Mesenchymal stem cell (in vitro differentiated cells and primary cell): ENCODE data around the gene H2BK1.

Experiments used
- DNase-seq: peaks from one replicate; pipeline ENCODE4 v3.0.0-alpha.2; 2013
- H2AFZ ChIP-seq: one replicate; pipeline ENCODE4 v1.6.1; 2013; ENCODE audit warnings: low read depth, mild to moderate bottlenecking, control low read depth, inconsistent platforms, low read length, moderate library complexity
- H2AK5ac ChIP-seq: 2 replicates; pipeline ENCODE4 v1.6.1; 2013; ENCODE audit warnings: low read length, moderate library complexity, mild to moderate bottlenecking, inconsistent platforms; ENCODE audit not compliant: severe bottlenecking
- H2BK120ac ChIP-seq: one replicate; pipeline ENCODE4 v1.6.1; 2013; ENCODE audit warnings: low read depth, mild to moderate bottlenecking, inconsistent platforms, low read length, moderate library complexity
- H2BK12ac ChIP-seq, 2 experiments: one replicate each; pipeline ENCODE4 v1.6.1; 2013; ENCODE audit warnings: inconsistent platforms in 2 of 2, low read length in 2 of 2, mild to moderate bottlenecking in 2 of 2, moderate library complexity in 2 of 2, control low read depth in 1 of 2
- H2BK15ac ChIP-seq: one replicate; pipeline ENCODE4 v1.6.1; 2013; ENCODE audit warnings: mild to moderate bottlenecking, low read depth, inconsistent platforms; ENCODE audit not compliant: poor library complexity, severe bottlenecking
- H2BK5ac ChIP-seq: 2 replicates; pipeline ENCODE4 v1.6.1; 2013; ENCODE audit warnings: low read depth, mild to moderate bottlenecking, low read length, control low read depth, inconsistent platforms; ENCODE audit not compliant: poor library complexity, severe bottlenecking
- H3K14ac ChIP-seq, 2 experiments: one replicate each; pipeline ENCODE4 v1.6.1; 2013; ENCODE audit warnings: inconsistent platforms in 2 of 2, low read length in 2 of 2, control low read depth in 1 of 2, mild to moderate bottlenecking in 1 of 2, moderate library complexity in 1 of 2
- H3K18ac ChIP-seq, 2 experiments: one replicate each; pipeline ENCODE4 v1.6.1; 2013; ENCODE audit warnings: inconsistent platforms in 2 of 2, low read length in 2 of 2, control low read depth in 1 of 2, low read depth in 1 of 2, mild to moderate bottlenecking in 1 of 2
- H3K23ac ChIP-seq, 2 experiments: one replicate each; pipeline ENCODE4 v1.6.1; 2013; ENCODE audit warnings: inconsistent platforms in 2 of 2, low read length in 2 of 2, mild to moderate bottlenecking in 2 of 2, moderate library complexity in 2 of 2, control low read depth in 1 of 2
- H3K27ac ChIP-seq: 2 replicates; pipeline ENCODE4 v1.5.1; 2013; ENCODE audit warnings: mild to moderate bottlenecking, moderate library complexity, low read length, control low read depth, inconsistent platforms; ENCODE audit not compliant: poor library complexity, severe bottlenecking
- H3K27me3 ChIP-seq, 2 experiments: 2 replicates each; pipeline versions ENCODE4 v1.6.1 to v1.7.0; 2013; ENCODE audit warnings: low read length in 2 of 2, mild to moderate bottlenecking in 2 of 2, moderate library complexity in 2 of 2, control low read depth in 1 of 2, inconsistent platforms in 1 of 2; ENCODE audit not compliant: control insufficient read depth in 1 of 2, insufficient read depth in 1 of 2
- H3K36me3 ChIP-seq, 2 experiments: 2 replicates each; pipeline versions ENCODE4 v1.6.1 to v1.7.0; 2013; ENCODE audit warnings: low read length in 2 of 2, control low read depth in 1 of 2, inconsistent platforms in 1 of 2, low read depth in 1 of 2, mild to moderate bottlenecking in 1 of 2; ENCODE audit not compliant: insufficient read depth in 2 of 2, control insufficient read depth in 1 of 2
- H3K4ac ChIP-seq, 2 experiments: one replicate each; pipeline ENCODE4 v1.6.1; 2013; ENCODE audit warnings: inconsistent platforms in 2 of 2, low read length in 2 of 2, mild to moderate bottlenecking in 2 of 2, moderate library complexity in 2 of 2, control low read depth in 1 of 2, low read depth in 1 of 2
- H3K4me1 ChIP-seq: 2 replicates; pipeline ENCODE4 v1.6.1; 2013; ENCODE audit warnings: low read depth, low read length, control low read depth; ENCODE audit not compliant: control insufficient read depth, insufficient read depth
- H3K4me2 ChIP-seq: 2 replicates; pipeline ENCODE4 v1.6.1; 2013; ENCODE audit warnings: low read length, mild to moderate bottlenecking, inconsistent platforms; ENCODE audit not compliant: poor library complexity, severe bottlenecking
- H3K4me3 ChIP-seq, 2 experiments: 2 replicates each; pipeline versions ENCODE4 v1.5.1 to v1.7.0; 2013; ENCODE audit warnings: low read length in 2 of 2, mild to moderate bottlenecking in 2 of 2, control low read depth in 1 of 2, low read depth in 1 of 2; ENCODE audit not compliant: insufficient read depth in 1 of 2
- H3K79me1 ChIP-seq: replicated peaks from 2 replicates; pipeline ENCODE4 v1.6.1; 2013; ENCODE audit warnings: mild to moderate bottlenecking, control low read depth, low read length, inconsistent platforms; ENCODE audit not compliant: poor library complexity, severe bottlenecking
- H3K9ac ChIP-seq: 2 replicates; pipeline ENCODE4 v1.7.0; 2013; ENCODE audit warnings: mild to moderate bottlenecking, low read length, moderate library complexity
- H3K9me3 ChIP-seq: 2 replicates; pipeline ENCODE4 v1.7.0; 2013; ENCODE audit warnings: mild to moderate bottlenecking, low read length; ENCODE audit not compliant: control insufficient read depth
- H4K8ac ChIP-seq: one replicate; pipeline ENCODE4 v1.6.1; 2013; ENCODE audit warnings: inconsistent platforms, mild to moderate bottlenecking, low read length, moderate library complexity
- H4K91ac ChIP-seq: one replicate; pipeline ENCODE4 v1.6.1; 2013; ENCODE audit warnings: mild to moderate bottlenecking, low read length, inconsistent platforms
- WGBS: methylation state at CpG from one replicate; pipeline ENCODE4 v1.1.7; 2013; ENCODE audit warnings: mixed read lengths; 5-methylcytosine and 5-hydroxymethylcytosine counted together

The H2BK1 gene

DNA sequence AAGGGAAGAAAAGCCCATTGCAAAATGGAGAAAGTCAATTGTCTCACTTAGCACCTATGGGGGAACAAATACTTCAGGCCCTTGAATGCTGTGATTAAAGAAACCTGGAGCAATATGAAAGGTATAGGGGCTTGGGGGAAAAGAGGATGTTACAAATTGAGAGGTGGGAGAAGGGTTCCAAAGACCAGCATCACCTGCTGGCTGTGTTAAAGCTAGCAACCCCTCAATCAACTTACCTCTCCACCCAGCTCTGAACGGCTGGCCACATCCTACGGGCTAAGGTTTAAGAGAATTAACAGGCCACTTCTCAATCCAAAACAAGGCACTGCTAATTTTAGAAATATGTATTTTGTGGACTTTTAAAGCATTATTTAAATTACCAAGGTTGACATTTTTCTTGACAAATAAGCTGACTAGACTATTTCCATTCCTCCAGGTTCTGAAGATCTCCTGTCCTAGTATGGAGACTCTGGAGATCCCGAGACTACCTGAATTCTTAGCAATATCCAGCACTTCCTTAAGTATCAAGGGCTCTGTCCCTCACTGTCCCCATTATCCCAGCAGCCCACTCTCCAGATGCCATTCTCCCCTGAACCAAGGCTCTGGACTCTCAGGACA lies 976 bp upstream of the H2BK1 start:
- Histone ChIP-seq H3K9me3 (no peaks in the 10 kb centered on the region), H2BK15ac (no peak overlapping the region), H3K23ac (no peak overlapping the region), H3K4ac (no peak overlapping the region), H3K27me3 (peaks cover 8 to 24% of the 10 kb centered on the region in 2 experiments), H3K14ac (no peak overlapping the region), H3K4me3 (no peak overlapping the region), H4K91ac (no peak overlapping the region), H2AFZ (no peak overlapping the region), H2BK12ac (no peak overlapping the region), H3K4me2 (no peak overlapping the region), H3K36me3 (peaks cover 34 to 44% of the 10 kb centered on the region in 2 experiments), H3K4me1 (no peaks in the 10 kb centered on the region), H3K18ac (no peak overlapping the region), H3K79me1 (peaks cover 7% of the 10 kb centered on the region), H2BK5ac (no peak overlapping the region), H4K8ac (peak overlapping the region; percentile 7), H2AK5ac (no peak overlapping the region), H3K27ac (no peak overlapping the region), H2BK120ac (no peak overlapping the region), H3K9ac (no peak overlapping the region)
- 90% methylated on average over 1 of the region's 3 CpGs for WGBS
- DNase-seq: no peak

DNA sequence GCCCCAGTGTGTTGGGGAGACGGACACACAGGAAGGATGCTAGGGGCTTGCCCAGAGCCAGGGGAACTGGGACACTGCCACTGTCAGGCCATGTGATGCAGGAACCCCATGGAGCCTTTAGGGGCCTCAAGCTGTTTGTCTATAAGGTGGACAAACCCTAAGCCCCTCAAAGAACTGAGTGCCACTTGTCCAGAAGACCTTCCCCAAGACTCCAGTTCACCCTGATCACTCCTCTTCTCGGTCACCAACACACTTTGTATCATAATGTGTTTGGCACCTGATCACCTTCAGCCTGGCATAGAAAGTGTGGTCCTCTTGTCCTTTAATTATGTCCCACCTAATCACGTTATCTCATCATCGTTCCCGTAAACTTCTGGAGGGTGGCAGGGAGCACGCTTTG lies 700 bp downstream of the H2BK1 start:
- WGBS: 90% methylated on average over 6 of the region's 6 CpGs
- no peak overlapping the region for H3K4me3 ChIP-seq
- H2BK5ac ChIP-seq: no peak overlapping the region
- H3K9ac ChIP-seq: no peak overlapping the region
- no peak overlapping the region for H2BK15ac ChIP-seq
- peaks cover 2% of the 10 kb centered on the region for H3K79me1 ChIP-seq
- no peak overlapping the region for H3K27ac ChIP-seq
- H3K14ac ChIP-seq: no peak overlapping the region
- H3K4me1 ChIP-seq: no peaks in the 10 kb centered on the region
- no peak overlapping the region for H2AFZ ChIP-seq
- no peak overlapping the region for H3K4me2 ChIP-seq
- H2BK120ac ChIP-seq: no peak overlapping the region
- H3K4ac ChIP-seq: no peak overlapping the region
- H3K36me3 ChIP-seq: peaks cover 21 to 27% of the 10 kb centered on the region in 2 experiments
- H3K18ac ChIP-seq: no peak overlapping the region
- H4K91ac ChIP-seq: no peak overlapping the region
- H2BK12ac ChIP-seq: no peak overlapping the region
- peaks cover 22 to 41% of the 10 kb centered on the region in 2 experiments for H3K27me3 ChIP-seq
- no peak overlapping the region for H2AK5ac ChIP-seq
- no peak overlapping the region for H4K8ac ChIP-seq
- DNase-seq: no peak
- H3K9me3 ChIP-seq: no peaks in the 10 kb centered on the region
- H3K23ac ChIP-seq: no peak overlapping the region

DNA sequence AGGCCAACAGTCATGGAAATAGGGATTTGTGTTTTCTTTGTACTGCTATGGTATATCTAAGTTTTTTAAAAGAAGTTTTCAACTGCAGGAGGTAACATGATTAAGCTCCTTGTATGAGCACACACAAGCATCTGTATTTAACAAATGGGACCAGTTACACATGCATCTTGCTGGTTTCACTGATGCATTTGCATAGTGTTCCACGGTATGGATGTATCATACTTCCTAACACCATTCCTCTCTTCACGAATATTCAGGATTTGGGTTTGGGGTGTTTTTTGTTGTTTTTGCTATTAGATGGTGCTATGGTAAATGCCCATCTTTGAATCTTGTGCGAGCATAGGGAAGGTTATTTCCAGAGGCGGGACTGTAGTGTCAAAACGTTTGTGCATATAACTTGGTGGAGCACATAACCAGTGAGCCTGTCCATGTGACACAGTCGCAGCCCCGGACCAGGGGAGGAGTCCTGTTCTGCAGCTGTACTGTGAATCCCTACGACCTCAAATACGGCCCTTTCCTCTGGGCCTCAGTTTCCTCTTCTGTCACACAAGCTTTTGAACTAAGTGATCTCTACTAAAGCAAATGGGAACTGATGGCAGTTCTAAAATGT lies 1.9 kb downstream of the H2BK1 start:
- Histone ChIP-seq H3K23ac (no peak overlapping the region), H3K9me3 (no peaks in the 10 kb centered on the region), H3K4me2 (no peak overlapping the region), H3K36me3 (peaks cover 11 to 16% of the 10 kb centered on the region in 2 experiments), H3K27me3 (peaks cover 33 to 53% of the 10 kb centered on the region in 2 experiments), H2BK120ac (no peak overlapping the region), H3K4me3 (no peak overlapping the region), H2BK5ac (no peak overlapping the region), H2BK15ac (no peak overlapping the region), H2AFZ (no peak overlapping the region), H3K9ac (no peak overlapping the region), H3K14ac (peak overlapping the region in 1 of 2 experiments; percentile 31), H3K79me1 (peaks cover 2% of the 10 kb centered on the region), H4K8ac (no peak overlapping the region), H3K18ac (no peak overlapping the region), H4K91ac (no peak overlapping the region), H2AK5ac (no peak overlapping the region), H3K4me1 (no peaks in the 10 kb centered on the region), H3K4ac (no peak overlapping the region), H2BK12ac (no peak overlapping the region), H3K27ac (no peak overlapping the region)
- WGBS: 91% methylated on average over 6 of the region's 9 CpGs
- DNase-seq: no peak

DNA sequence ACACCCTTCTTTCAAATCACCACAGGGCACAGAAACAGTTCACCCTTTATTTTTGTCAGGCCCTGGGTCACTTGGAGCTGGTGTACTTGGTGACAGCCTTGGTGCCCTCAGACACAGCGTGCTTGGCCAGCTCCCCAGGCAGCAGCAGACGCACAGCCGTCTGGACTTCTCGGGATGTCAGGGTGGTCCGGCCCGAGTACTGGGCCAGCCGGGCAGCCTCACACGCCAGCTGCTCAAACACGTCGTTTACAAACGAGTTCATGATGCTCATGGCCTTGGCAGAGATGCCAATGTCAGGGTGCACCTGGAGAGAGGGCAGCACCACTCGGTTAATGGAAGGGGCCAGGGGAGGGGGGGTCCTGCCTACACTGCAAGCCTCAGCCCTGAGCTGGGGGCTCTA lies 2.5 kb downstream of the H2BK1 start:
- H3K4ac ChIP-seq: no peak overlapping the region
- no peak overlapping the region for H4K8ac ChIP-seq
- no peak overlapping the region for H3K23ac ChIP-seq
- no peak overlapping the region for H3K4me3 ChIP-seq
- H2BK120ac ChIP-seq: no peak overlapping the region
- H2BK5ac ChIP-seq: no peak overlapping the region
- no peak overlapping the region for H4K91ac ChIP-seq
- no peak for DNase-seq
- H3K27ac ChIP-seq: no peak overlapping the region
- H3K79me1 ChIP-seq: no peaks in the 10 kb centered on the region
- H3K27me3 ChIP-seq: peaks cover 34 to 59% of the 10 kb centered on the region in 2 experiments
- no peak overlapping the region for H2BK15ac ChIP-seq
- no peak overlapping the region for H3K4me2 ChIP-seq
- peaks cover 6 to 10% of the 10 kb centered on the region in 2 experiments for H3K36me3 ChIP-seq
- H3K18ac ChIP-seq: no peak overlapping the region
- no peaks in the 10 kb centered on the region for H3K4me1 ChIP-seq
- peak overlapping the region in 1 of 2 experiments; percentile 64 for H3K14ac ChIP-seq
- H2BK12ac ChIP-seq: no peak overlapping the region
- no peak overlapping the region for H3K9ac ChIP-seq
- H2AK5ac ChIP-seq: no peak overlapping the region
- no peaks in the 10 kb centered on the region for H3K9me3 ChIP-seq
- WGBS: 93% methylated on average over 12 of the region's 12 CpGs
- H2AFZ ChIP-seq: no peak overlapping the region
